ENCODE measurements around the gene CTNNA2.

DNA sequence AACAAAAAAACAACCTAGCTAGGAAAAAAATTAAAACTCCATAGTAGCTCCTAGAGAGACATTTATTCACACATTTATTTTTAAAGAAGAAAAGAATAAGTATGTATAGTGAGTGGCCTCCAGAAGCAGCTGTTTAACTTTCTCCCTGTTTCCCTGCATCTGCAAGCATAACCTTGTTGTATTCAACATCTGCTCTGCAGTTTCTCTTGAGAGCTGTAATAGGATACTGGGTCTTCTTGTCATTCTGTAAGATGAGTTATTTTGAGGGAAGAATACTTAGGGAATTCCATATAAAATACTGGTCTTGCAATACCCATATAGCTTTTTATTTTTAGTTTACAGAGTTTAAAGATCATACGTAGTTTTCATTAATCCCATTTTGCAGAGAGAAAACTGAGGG is 545.1 kb downstream of the CTNNA2 start:
- TF ChIP-seq, protein P1, sequence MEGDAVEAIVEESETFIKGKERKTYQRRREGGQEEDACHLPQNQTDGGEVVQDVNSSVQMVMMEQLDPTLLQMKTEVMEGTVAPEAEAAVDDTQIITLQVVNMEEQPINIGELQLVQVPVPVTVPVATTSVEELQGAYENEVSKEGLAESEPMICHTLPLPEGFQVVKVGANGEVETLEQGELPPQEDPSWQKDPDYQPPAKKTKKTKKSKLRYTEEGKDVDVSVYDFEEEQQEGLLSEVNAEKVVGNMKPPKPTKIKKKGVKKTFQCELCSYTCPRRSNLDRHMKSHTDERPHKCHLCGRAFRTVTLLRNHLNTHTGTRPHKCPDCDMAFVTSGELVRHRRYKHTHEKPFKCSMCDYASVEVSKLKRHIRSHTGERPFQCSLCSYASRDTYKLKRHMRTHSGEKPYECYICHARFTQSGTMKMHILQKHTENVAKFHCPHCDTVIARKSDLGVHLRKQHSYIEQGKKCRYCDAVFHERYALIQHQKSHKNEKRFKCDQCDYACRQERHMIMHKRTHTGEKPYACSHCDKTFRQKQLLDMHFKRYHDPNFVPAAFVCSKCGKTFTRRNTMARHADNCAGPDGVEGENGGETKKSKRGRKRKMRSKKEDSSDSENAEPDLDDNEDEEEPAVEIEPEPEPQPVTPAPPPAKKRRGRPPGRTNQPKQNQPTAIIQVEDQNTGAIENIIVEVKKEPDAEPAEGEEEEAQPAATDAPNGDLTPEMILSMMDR (IDR thresholded peaks at IDR 0.05; ENCODE audit: low read depth, low read length), result no peak
- TF ChIP-seq EZH2phosphoT487 (IDR thresholded peaks at IDR 0.05; ENCODE audit: low read depth), result no peak

Measured in OCI-LY3 (cell line).